Measurements from ENCODE around the gene CCSER1. TPM values are rescaled to one million over a fixed set of nuclear protein-coding genes. Genes with fewer than 3 reads are reported as not detected.

CCSER1 gene
- total RNA-seq, 1 donor from 2014 or later, result 18.1 TPM

DNA sequence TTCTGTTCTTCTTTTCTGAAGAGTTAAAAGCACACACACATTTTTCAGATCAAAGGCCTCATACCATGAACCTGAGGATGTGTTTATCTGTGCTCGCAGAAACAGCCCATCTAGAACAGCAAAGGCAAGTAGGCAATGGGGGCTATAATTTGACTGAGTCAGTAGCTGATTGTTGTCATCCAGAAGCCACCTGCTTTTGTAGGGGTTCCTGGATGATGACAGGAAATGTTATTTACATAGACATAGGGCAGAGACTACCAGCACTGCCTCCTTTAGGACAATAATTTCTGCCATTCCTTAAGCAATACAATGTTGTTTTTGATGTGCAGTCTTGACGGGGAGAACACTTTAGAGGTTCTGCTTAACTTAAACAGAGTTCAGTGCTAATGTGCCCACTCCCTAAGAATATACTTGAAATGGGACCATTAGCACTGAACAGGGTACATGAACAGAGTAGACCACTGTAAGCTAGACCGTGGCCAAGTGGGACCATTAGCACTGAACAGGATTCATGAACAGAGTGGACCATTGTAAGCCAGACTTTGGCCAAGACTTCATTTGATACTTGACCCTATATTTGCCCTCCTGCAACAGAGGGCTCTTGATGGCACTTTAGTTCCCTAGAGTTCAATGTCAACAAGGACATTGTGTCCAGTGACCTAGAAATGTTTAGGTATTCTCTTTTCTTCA lies 42.8 kb upstream of the CCSER1 start:
- H3K4me3 Mint-ChIP-seq, result no peak overlapping the region
- no peaks in the 10 kb centered on the region for H3K36me3 Mint-ChIP-seq
- DNase-seq (ENCODE audit: extremely low spot score, unreplicated experiment), result no peak
- no peak overlapping the region for H3K27ac Mint-ChIP-seq
- H3K4me1 Mint-ChIP-seq (ENCODE audit: unreplicated experiment), result peaks cover 5% of the 10 kb centered on the region
- H3K27me3 Mint-ChIP-seq, result no peaks in the 10 kb centered on the region
- no peaks in the 10 kb centered on the region for H3K9me3 Mint-ChIP-seq
- TF ChIP-seq, protein P1, sequence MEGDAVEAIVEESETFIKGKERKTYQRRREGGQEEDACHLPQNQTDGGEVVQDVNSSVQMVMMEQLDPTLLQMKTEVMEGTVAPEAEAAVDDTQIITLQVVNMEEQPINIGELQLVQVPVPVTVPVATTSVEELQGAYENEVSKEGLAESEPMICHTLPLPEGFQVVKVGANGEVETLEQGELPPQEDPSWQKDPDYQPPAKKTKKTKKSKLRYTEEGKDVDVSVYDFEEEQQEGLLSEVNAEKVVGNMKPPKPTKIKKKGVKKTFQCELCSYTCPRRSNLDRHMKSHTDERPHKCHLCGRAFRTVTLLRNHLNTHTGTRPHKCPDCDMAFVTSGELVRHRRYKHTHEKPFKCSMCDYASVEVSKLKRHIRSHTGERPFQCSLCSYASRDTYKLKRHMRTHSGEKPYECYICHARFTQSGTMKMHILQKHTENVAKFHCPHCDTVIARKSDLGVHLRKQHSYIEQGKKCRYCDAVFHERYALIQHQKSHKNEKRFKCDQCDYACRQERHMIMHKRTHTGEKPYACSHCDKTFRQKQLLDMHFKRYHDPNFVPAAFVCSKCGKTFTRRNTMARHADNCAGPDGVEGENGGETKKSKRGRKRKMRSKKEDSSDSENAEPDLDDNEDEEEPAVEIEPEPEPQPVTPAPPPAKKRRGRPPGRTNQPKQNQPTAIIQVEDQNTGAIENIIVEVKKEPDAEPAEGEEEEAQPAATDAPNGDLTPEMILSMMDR (conservative IDR thresholded peaks at IDR 0.05), result no peak

DNA sequence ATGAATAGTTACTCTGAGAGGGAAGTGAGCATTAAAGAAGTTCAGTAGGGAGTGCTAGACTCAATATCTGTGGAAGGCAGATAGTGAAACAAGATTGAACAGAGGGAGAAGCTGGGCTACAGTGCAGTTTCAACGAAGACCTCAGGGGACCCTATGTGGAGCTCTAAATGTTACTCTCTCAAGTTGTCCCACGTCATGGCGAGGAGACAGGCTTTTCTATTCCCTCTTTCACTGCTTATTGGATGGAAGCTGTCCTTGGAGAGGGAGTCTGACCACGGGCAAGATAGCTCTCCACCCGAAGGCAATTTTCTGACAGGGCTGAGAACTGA lies 42.3 kb upstream of the CCSER1 start:
- Mint-ChIP-seq H3K4me1 (ENCODE audit: unreplicated experiment) (peaks cover 5% of the 10 kb centered on the region), H3K36me3 (no peaks in the 10 kb centered on the region), H3K9me3 (no peaks in the 10 kb centered on the region), H3K27ac (no peak overlapping the region), H3K4me3 (no peak overlapping the region), H3K27me3 (no peaks in the 10 kb centered on the region)
- no peak for DNase-seq (ENCODE audit: extremely low spot score, unreplicated experiment)
- TF ChIP-seq, protein P1 (conservative IDR thresholded peaks at IDR 0.05), result no peak

DNA sequence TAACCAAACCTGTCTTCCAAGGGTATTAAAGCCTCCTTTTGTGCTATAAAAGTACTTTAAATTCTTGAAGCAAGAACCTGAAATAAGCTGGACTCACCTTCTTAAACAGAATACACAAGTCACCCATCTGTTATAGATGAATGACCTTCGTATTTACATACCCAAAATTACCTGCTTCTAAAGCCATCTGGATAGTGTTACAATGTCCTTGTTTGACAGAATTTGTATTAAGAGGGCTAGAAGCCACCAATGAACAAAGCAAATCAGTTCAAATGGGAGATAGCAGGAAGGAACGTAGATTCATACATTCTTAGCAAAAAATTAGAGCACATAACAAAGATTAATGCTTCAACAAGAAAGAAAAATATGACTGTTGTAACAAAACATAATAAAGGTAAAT lies 33.7 kb upstream of the CCSER1 start:
- no peaks in the 10 kb centered on the region for H3K27me3 Mint-ChIP-seq
- TF ChIP-seq, protein P1 (conservative IDR thresholded peaks at IDR 0.05), result no peak
- no peak overlapping the region for H3K27ac Mint-ChIP-seq
- H3K4me1 Mint-ChIP-seq (ENCODE audit: unreplicated experiment), result peaks cover 11% of the 10 kb centered on the region
- H3K4me3 Mint-ChIP-seq, result no peak overlapping the region
- H3K9me3 Mint-ChIP-seq, result peaks cover 4% of the 10 kb centered on the region
- no peak for DNase-seq (ENCODE audit: extremely low spot score, unreplicated experiment)
- no peaks in the 10 kb centered on the region for H3K36me3 Mint-ChIP-seq

DNA sequence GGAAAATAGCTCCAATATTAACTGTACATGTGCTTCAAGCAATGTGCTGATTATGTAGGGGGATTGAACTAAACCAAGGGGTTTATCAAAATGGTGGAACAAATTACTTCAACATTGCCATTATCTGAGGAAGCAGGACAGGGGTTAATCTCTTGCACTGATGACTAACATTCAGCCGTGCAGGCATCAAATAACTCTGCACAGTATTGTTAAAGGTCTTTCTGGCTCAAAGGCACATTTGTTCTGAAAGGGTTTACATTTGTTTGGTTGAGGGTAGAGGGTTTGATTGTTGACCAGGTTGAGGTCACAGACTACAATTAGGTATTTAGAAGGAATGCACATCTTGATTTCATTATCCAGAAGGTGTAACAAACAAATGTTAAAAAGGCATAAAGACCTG lies 32.2 kb upstream of the CCSER1 start:
- Mint-ChIP-seq H3K27ac (no peak overlapping the region), H3K4me3 (no peak overlapping the region), H3K4me1 (ENCODE audit: unreplicated experiment) (peaks cover 11% of the 10 kb centered on the region), H3K9me3 (peaks cover 4% of the 10 kb centered on the region), H3K36me3 (no peaks in the 10 kb centered on the region), H3K27me3 (no peaks in the 10 kb centered on the region)
- DNase-seq (ENCODE audit: extremely low spot score, unreplicated experiment), result no peak
- TF ChIP-seq, protein P1 (conservative IDR thresholded peaks at IDR 0.05), result no peak

DNA sequence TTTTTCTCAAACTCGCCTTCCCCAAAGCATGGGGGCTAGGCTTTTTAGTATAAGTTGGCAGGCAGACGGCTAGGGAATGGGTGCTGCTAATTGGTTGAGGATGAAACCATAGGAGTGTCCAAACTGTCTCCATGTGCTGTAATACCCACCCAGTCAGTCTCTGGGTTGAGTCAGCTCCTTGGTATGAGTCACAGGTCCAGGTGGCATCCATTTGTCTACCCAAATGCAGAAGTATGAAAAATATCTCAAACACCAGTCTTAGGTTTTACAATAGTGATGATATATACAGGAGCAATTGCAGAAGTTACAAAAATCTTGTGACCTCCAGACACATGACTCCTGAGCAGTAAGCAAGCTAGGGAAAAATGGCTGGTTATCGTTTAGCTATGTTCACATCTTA lies 27.4 kb upstream of the CCSER1 start:
- peaks cover 3% of the 10 kb centered on the region for H3K9me3 Mint-ChIP-seq
- no peak for DNase-seq (ENCODE audit: extremely low spot score, unreplicated experiment)
- no peak overlapping the region for H3K27ac Mint-ChIP-seq
- no peaks in the 10 kb centered on the region for H3K36me3 Mint-ChIP-seq
- peaks cover 5% of the 10 kb centered on the region for H3K4me1 Mint-ChIP-seq (ENCODE audit: unreplicated experiment)
- TF ChIP-seq, protein P1 (conservative IDR thresholded peaks at IDR 0.05), result no peak
- H3K27me3 Mint-ChIP-seq, result peaks cover 3% of the 10 kb centered on the region
- H3K4me3 Mint-ChIP-seq, result no peak overlapping the region

DNA sequence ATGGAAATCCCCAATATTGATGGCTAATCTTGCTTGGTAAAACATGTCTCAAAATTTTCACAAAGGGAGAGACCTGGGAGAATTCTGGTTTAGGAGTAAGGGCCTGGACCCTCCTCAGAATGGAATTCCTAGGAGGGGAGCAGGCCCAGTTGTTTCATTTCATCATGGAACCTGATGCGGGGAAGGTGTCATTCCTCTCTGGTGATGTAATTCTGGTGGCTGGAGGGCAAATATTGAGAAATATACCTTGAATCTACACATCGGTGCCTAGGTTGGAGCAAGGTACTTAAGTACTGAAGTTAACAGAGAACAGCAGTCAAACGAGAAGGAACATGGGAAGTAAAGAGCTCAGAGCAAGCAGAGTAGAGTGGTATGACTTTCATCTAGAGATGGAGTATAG lies 23.2 kb upstream of the CCSER1 start:
- TF ChIP-seq, protein P1 (conservative IDR thresholded peaks at IDR 0.05), result no peak
- Mint-ChIP-seq H3K36me3 (no peaks in the 10 kb centered on the region), H3K4me1 (ENCODE audit: unreplicated experiment) (no peaks in the 10 kb centered on the region), H3K4me3 (no peak overlapping the region), H3K27ac (no peak overlapping the region), H3K9me3 (no peaks in the 10 kb centered on the region), H3K27me3 (peaks cover 3% of the 10 kb centered on the region)
- DNase-seq (ENCODE audit: extremely low spot score, unreplicated experiment), result no peak
